ENCODE measurements around the gene HMGA1.
"Not testable (repeated sequence)": the region's sequence is repeated elsewhere in the genome, so short reads cannot be mapped to it uniquely, and the experiment has no call there.

HMGA1 gene

DNA sequence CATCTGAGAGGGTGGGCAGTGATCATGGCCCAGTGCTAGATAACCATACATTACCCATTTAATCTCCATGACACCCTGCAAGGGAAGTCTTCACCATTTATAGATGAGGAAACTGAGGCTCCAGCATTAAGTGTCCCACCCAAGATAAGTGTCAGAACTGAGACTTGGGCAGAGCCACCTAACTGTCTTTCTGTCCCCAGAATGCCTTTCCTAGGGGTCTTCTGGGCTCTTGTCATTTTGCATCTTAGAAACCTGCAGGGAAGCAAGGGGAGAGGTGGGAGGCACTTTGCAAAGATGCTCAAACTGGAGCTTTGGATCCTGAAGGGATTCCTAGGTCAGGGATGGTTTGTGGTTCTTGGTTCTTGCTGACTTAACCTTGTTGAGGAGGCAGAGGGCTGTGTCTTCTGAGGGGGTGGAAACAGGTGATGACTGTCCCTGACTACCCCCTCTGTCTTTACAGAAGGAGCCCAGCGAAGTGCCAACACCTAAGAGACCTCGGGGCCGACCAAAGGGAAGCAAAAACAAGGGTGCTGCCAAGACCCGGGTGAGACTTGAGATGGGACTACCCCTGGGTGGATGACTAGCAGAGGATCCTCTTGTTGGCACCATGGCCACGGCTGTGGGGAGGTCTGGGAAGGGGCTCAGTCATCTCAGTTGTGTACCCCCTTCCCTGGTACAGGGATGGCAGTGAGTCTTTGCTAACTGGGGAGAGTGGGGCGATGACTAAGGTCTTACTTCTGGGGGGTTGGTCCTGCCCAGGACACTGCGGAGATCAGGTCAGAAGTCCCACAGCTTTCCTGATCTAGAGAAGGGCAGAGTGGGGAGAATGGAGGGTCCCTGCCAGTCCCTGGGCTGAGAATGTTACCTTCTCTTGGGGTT lies 5.8 kb downstream of the HMGA1 start:
- peak overlapping the region; percentile 93 for H3K27ac Mint-ChIP-seq
- peak overlapping the region; percentile 94 for H3K4me3 Mint-ChIP-seq
- no peaks in the 10 kb centered on the region for H3K9me3 Mint-ChIP-seq (ENCODE audit: low read depth)
- peaks cover 77% of the 10 kb centered on the region for H3K4me1 Mint-ChIP-seq (ENCODE audit: low read depth)
- H3K36me3 Mint-ChIP-seq = peaks cover 12% of the 10 kb centered on the region
- H3K27me3 Mint-ChIP-seq = no peaks in the 10 kb centered on the region

DNA sequence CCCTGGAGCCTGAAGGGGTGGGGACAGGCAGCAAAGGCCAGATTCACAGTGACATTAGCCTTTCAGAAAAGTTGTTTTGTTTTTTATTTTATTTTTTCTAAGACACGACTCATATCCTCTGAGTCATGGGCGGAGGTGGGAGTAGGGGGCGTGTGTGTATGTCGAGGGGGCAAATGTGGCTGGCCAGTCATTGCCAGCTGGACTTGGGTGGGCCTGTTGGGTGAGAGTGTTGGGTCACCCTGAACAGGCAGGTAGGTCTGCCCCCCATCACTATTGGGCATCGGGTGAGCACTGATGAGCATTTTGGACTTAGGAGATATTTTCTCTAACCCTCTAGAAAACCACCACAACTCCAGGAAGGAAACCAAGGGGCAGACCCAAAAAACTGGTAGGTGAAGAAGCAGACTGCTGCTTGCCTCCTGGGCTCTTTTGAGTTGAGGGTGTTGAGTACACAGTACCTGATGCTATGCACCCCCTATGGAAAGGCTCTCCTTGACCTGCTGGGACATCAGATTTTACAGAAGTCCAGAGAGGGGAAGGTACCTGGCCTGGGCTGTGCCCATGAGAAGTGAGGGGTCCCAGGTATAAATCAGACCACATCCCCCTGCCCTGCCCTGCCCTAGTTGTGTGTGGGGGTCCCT lies 6.6 kb downstream of the HMGA1 start:
- peak overlapping the region; percentile 94 for H3K4me3 Mint-ChIP-seq

DNA sequence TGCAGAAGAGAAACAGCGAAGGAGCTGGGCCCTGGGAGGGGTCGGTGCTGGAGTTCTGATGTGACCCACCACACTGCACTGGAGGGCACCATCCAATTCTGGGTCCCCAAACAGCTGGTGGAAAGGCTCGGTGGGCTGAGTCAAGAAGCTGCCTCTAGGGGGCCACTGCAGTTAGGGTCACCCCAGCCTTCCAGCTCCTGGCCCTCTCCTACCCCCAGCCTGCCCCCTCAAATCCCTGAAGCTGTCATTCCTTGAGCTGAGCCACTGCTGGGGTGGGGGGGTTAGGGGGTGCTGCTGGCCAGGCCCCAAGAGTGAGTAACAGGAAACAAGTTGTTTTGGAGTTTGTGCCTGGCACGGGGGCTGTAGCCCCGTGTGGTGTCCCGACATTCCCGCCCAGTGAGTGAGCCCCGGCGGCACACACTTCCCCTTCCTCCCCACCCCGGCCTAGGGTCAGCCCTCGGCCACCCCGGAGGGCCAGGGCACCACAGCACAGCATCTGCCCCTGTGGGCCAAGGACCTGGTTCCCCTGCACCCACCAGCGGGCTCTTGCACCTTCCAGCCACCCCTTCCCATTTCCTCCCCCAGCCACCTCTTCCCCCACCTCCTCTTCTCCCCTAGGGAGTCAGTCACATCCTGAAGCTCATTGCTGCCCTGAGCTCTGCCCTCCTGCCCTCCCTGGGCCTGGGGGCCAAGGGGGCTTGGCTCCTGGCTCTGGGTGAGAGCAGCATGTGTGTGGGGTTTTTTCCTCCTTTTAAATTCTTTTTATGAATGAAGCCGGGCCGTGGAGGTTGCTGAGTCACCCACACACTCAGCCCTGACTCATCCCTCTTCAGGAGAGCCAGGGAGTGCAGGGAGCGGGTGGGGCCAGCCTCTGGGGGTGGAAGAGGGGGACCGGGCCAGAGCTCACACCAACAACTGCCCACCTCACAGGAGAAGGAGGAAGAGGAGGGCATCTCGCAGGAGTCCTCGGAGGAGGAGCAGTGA lies 7.5 kb downstream of the HMGA1 start:
- Mint-ChIP-seq H3K36me3 (peaks cover 10% of the 10 kb centered on the region), H3K27me3 (no peaks in the 10 kb centered on the region), H3K4me3 (peak overlapping the region; percentile 94)

More for the DNA sequence above, 6.6 kb downstream of the HMGA1 start:
- Mint-ChIP-seq H3K36me3 (peaks cover 12% of the 10 kb centered on the region), H3K27ac (peak overlapping the region; percentile 93), H3K9me3 (ENCODE audit: low read depth) (no peaks in the 10 kb centered on the region), H3K4me1 (ENCODE audit: low read depth) (peaks cover 84% of the 10 kb centered on the region), H3K27me3 (no peaks in the 10 kb centered on the region)

DNA sequence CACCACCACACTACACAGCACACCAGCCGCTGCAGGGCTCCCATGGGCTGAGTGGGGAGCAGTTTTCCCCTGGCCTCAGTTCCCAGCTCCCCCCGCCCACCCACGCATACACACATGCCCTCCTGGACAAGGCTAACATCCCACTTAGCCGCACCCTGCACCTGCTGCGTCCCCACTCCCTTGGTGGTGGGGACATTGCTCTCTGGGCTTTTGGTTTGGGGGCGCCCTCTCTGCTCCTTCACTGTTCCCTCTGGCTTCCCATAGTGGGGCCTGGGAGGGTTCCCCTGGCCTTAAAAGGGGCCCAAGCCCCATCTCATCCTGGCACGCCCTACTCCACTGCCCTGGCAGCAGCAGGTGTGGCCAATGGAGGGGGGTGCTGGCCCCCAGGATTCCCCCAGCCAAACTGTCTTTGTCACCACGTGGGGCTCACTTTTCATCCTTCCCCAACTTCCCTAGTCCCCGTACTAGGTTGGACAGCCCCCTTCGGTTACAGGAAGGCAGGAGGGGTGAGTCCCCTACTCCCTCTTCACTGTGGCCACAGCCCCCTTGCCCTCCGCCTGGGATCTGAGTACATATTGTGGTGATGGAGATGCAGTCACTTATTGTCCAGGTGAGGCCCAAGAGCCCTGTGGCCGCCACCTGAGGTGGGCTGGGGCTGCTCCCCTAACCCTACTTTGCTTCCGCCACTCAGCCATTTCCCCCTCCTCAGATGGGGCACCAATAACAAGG lies 8.5 kb downstream of the HMGA1 start:
- Mint-ChIP-seq H3K27ac (peak overlapping the region; percentile 76), H3K4me1 (ENCODE audit: low read depth) (peaks cover 74% of the 10 kb centered on the region), H3K4me3 (peak overlapping the region; percentile 69)
- H3K36me3 Mint-ChIP-seq; H3K9me3 Mint-ChIP-seq (ENCODE audit: low read depth); H3K27me3 Mint-ChIP-seq: not testable (repeated sequence)

More for the DNA sequence above, 7.5 kb downstream of the HMGA1 start:
- no peaks in the 10 kb centered on the region for H3K9me3 Mint-ChIP-seq (ENCODE audit: low read depth)
- peaks cover 80% of the 10 kb centered on the region for H3K4me1 Mint-ChIP-seq (ENCODE audit: low read depth)
- H3K27ac Mint-ChIP-seq = peak overlapping the region; percentile 93

DNA sequence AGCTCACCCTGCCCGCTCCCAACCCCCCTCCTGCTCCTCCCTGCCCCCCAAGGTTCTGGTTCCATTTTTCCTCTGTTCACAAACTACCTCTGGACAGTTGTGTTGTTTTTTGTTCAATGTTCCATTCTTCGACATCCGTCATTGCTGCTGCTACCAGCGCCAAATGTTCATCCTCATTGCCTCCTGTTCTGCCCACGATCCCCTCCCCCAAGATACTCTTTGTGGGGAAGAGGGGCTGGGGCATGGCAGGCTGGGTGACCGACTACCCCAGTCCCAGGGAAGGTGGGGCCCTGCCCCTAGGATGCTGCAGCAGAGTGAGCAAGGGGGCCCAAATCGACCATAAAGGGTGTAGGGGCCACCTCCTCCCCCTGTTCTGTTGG lies 9.1 kb downstream of the HMGA1 start:
- Mint-ChIP-seq H3K4me1 (ENCODE audit: low read depth) (peaks cover 70% of the 10 kb centered on the region), H3K27ac (peak overlapping the region; percentile 76), H3K4me3 (peak overlapping the region; percentile 54)
- H3K36me3 Mint-ChIP-seq; H3K27me3 Mint-ChIP-seq; H3K9me3 Mint-ChIP-seq (ENCODE audit: low read depth): not testable (repeated sequence)

DNA sequence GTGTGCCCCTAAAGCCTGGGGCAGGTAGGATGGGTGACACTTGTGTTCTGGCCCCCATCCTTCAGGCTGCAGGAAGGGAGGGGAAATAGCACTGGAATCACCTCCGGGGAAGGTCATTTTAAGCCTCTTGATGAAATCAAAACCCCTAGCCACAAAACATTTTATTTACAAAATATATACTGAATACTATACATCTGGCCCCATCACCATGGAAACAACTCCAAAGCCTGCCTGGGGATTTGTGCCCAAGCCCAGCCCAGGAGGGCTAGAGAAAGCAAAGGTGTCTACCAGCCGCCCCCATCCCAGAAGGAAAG lies 9.5 kb downstream of the HMGA1 start:
- Mint-ChIP-seq H3K4me1 (ENCODE audit: low read depth) (peaks cover 66% of the 10 kb centered on the region), H3K9me3 (ENCODE audit: low read depth) (no peaks in the 10 kb centered on the region), H3K36me3 (peaks cover 4% of the 10 kb centered on the region), H3K27ac (peak overlapping the region; percentile 58), H3K27me3 (no peaks in the 10 kb centered on the region), H3K4me3 (peak overlapping the region; percentile 47)

DNA sequence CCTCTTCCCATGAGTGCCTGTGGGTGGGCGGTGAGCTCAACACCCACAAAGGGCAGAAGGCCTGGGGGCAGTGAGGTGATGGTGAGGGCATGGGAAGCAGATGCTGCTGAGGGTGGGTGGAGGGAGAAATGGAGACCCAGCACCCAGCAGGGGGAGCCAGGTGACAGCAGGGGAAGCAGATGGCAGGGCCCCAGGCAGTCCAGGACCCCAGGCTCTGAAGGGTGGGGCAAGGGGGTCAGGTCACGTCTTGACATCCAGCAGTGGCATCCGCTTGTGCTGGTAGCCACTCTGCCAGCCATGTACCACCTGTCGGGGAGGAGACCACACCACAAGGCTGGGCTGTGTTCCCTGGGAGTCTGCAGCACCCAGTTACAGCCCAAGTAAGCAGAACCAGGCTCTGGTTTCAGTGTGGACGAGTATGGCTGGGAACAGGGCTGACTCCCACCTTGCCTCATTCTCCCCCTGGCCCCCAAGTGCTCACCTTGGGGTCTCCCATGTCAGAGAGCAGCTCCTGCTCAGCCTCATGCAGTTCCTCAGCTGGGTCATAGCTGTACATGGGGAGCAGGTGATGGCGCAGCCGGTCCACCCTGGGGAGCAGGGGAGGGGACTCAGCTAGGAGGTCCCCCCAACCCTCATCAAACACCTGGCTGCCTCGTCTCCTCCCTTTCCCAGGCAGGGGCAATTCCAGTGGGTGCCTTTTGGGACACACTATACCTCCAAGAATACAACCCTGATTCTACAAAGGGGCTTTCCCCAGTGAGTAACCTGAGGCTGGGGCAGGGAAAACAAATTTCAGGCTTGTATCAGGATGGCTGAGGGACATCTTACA lies 10.1 kb downstream of the HMGA1 start:
- H3K9me3 Mint-ChIP-seq (ENCODE audit: low read depth) = no peaks in the 10 kb centered on the region
- peaks cover 61% of the 10 kb centered on the region for H3K4me1 Mint-ChIP-seq (ENCODE audit: low read depth)
- H3K27me3 Mint-ChIP-seq = no peaks in the 10 kb centered on the region
- H3K36me3 Mint-ChIP-seq = peaks cover 4% of the 10 kb centered on the region
- peak overlapping the region; percentile 90 for H3K4me3 Mint-ChIP-seq
- peak overlapping the region; percentile 86 for H3K27ac Mint-ChIP-seq

DNA sequence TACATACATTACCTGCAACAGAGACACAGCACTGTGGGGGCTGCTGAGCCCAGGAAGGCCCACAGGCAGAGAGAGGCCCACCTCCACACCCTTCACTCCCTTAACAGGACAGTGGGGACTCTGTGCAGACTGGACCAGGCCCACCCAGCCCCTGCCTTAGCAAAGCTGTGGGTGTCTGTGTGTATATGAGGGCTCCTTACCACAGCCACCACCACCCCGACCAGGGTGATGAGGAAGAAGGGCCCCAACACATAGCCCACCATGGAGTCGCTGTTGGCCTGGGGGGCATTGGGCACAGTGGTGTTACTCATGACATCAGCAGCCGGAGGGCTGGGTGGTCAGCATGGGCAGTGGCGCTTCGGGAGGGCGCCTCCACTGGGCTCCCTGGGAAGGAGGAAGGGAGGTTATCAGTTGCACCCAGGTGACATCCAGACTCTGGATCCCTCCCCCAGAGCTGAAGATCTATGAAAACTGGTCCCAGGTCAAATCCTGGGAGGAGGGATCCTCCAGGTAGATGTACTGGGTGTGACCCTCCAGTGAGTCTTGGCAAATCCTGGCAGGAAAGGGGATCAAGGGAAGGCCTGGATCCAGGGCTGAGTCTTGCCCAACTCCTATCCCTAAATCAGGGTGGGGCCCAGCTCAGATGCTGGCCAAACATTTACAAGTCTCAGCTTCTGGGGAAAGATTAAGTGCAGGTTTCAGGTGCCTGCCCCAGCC lies 11.0 kb downstream of the HMGA1 start:
- H3K27me3 Mint-ChIP-seq = no peaks in the 10 kb centered on the region
- H3K4me1 Mint-ChIP-seq (ENCODE audit: low read depth) = peaks cover 52% of the 10 kb centered on the region
- H3K9me3 Mint-ChIP-seq (ENCODE audit: low read depth) = no peaks in the 10 kb centered on the region
- peak overlapping the region; percentile 90 for H3K4me3 Mint-ChIP-seq
- peaks cover 4% of the 10 kb centered on the region for H3K36me3 Mint-ChIP-seq
- peak overlapping the region; percentile 86 for H3K27ac Mint-ChIP-seq

DNA sequence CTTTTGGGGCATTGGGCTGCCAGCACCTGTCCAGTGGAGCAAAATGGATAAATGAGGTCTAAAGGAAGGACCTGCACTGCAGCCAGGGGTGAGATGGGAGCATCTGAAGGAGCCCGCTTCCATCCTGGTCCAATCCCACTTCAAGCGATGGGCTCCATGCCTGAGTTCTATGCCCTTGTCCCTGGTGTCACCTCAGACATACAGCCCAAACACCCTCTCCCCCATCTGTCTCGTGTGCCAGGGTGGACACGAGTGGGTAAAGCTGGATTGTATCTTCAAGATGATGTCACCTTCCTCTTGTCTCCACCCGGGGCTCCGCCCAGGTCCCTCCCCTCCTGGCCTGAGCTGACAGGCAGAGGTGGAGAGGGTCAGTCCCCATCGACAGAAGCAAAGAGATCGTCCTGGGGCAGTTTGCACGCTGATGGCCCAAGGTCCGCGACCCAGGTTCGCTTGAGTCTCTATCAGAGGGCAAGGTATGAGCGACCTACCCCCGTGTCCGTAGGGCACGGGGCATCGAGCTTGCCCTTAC lies 11.6 kb downstream of the HMGA1 start:
- peaks cover 46% of the 10 kb centered on the region for H3K4me1 Mint-ChIP-seq (ENCODE audit: low read depth)
- no peaks in the 10 kb centered on the region for H3K36me3 Mint-ChIP-seq
- no peaks in the 10 kb centered on the region for H3K27me3 Mint-ChIP-seq
- H3K9me3 Mint-ChIP-seq (ENCODE audit: low read depth) = no peaks in the 10 kb centered on the region
- H3K27ac Mint-ChIP-seq = peak overlapping the region; percentile 86
- H3K4me3 Mint-ChIP-seq = peak overlapping the region; percentile 90

DNA sequence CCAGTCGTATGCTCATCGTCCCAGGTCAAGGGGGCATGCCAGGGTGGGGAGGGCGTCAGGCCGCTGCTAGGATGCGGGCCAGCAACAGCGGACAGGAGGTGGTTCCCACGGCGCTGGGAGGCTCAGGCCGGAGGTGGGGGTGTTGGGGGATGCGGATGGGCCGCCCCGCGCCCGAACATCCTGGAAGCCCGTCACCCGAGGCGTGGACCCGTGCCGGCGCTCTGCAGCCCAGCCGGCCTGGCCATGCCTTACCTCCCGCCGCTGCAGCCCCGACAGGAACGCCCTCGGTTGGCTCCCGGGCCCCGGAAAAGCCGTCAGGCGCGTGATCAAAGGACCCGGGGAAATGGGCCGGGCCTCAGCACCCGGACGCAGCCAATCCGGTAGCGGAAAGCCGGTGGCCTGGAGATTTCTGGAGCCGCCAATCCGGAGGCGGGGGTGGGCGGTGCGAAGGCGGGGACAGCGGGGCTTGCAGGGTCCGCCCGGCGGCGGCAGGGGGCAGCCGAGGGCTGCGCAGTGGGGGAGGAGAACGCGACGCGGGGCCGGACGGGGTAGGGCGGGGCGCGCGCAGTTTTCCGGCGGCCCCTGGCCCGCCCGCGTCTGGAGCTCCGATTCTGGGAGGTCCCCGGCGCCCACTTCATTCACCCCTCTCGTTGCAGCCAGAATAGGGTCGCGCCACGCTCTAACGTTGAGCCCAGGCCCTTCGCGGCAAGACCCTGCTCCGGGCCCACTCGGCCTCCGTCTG lies 12.2 kb downstream of the HMGA1 start, which contains the start of gene SMIM29:
Gene SMIM29, minus strand, starts transcription at position 280 of the 742 bp plus-strand sequence. CDS start 1,215 bp downstream, outside the sequence.
- Mint-ChIP-seq H3K4me1 (ENCODE audit: low read depth) (peaks cover 40% of the 10 kb centered on the region), H3K36me3 (no peaks in the 10 kb centered on the region), H3K4me3 (peak within 1 kb of the TSS; percentile 90), H3K9me3 (ENCODE audit: low read depth) (no peaks in the 10 kb centered on the region), H3K27me3 (no peaks in the 10 kb centered on the region), H3K27ac (peak within 1 kb of the TSS; percentile 86)

DNA sequence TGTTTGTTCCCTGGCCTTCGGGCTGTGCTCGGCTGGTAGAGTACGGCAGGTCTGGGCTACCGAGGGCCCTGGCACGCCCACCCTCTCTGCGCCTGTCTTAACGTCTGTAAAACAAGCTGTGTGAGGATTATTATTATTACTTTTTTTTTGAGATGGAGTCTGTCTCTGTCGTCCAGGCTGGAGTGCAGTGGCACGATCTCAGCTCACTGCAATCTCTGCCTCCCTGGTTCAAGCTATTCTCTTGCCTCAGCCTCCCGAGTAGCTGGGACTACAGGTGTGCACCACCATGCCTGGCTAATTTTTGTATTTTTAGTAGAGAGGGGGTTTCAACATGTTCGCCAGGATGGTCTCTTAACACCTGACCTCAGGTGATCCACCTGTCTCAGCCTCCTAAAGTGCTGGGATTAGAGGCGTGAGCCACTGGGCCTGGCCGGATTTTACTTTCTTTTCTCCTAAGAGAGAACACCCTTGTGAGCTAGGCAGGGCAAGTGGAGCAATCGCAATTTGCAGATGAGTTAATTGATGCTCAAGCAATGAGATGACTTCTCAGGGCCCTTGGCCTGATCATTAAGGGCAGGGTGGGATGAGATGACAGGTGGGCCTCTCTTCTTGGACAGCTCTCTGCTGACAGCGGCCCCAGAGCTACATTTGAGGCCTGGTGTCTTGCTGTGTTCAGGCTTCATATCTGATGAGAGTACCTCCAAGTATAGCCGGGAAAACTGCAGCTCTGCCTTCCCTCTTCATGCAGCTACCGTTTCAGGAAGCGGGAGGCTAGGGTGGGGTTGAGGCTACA lies 13.0 kb downstream of the HMGA1 start:
- Mint-ChIP-seq H3K9me3 (ENCODE audit: low read depth) (no peaks in the 10 kb centered on the region), H3K36me3 (no peaks in the 10 kb centered on the region), H3K4me1 (ENCODE audit: low read depth) (peaks cover 34% of the 10 kb centered on the region), H3K4me3 (peak overlapping the region; percentile 90), H3K27me3 (no peaks in the 10 kb centered on the region), H3K27ac (peak overlapping the region; percentile 86)

DNA sequence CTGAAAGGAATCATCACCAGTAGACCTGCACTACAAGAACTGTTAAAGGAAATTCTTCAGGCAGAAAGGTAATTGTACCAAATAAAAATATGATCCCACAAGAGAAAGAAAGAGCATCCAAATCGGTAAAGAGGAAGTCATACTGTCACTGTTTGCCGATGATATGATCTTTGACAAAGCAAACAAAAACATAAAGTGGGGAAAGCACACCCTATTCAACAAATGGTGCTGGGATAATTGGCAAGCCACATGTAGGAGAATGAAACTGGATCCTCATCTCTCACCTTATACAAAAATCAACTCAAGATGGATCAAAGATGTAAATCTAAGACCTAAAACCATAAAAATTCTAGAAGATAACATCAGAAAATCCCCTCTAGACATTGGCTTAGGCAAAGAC lies 15.7 kb downstream of the HMGA1 start:
- H3K4me1 Mint-ChIP-seq (ENCODE audit: low read depth) = peaks cover 16% of the 10 kb centered on the region
- H3K4me3 Mint-ChIP-seq; H3K36me3 Mint-ChIP-seq; H3K9me3 Mint-ChIP-seq (ENCODE audit: low read depth); H3K27ac Mint-ChIP-seq; H3K27me3 Mint-ChIP-seq: not testable (repeated sequence)
